Thyroid gland (tissue), 4 donors: ENCODE measurements around the gene TOM1L2.

Source experiments
- POLR2A ChIP-seq, 2 donors: fragments of 450-650 bp; IDR thresholded peaks; one replicate each; pipeline ENCODE4 v1.6.1; 2017; ENCODE audit warnings: antibody characterized with exemption in 2 of 2, mild to moderate bottlenecking in 2 of 2, moderate library complexity in 1 of 2
- TF ChIP-seq, protein P1 (sequence below), 6 experiments: fragments of 200-600 bp in 3 of 6; fragments of 450-650 bp in 3 of 6; sonication (generic) in 3 of 6; IDR thresholded peaks; one replicate each; pipeline ENCODE4 v1.5.1; 2016 to 2019; ENCODE audit warnings: antibody characterized with exemption in 6 of 6, mild to moderate bottlenecking in 2 of 6, inconsistent platforms in 1 of 6, moderate library complexity in 1 of 6

DNA sequence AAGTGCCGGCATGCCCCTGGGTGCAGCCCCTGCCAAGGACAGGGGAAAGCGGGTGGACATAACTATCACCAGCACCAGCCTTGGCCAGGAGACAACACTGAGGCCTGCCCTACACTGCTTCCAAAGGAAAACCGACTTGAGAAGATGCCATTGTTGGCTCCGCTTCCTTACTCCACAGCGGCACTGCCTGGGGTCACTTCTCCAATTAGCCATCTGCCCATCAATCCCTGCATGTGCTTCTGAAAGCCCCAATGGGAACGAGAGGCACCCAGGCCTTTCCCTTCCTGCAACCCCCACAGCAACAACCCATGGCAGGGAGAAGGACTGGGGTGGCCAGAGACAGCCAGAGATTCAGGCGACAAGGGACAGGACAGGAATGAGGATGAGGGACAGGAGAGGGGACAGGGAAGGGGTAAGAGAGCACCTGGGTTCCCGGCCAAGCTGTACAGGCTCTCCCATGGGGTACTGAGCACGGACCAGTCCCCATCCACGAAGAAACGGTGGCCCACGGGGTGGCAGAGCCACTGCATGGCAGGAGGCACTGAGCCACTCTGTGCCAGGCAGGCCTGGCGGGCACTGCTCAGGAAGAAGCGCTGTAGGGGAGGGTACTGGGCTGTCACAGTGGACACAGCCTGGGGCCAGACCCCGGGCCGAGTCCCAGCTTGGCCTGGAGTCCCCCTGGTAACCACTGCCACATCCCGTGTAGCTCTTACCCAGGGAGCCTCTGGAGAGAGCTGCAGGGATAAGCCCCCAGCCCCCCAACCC lies 156.6 kb downstream of the TOM1L2 start:
- TF ChIP-seq, protein P1, sequence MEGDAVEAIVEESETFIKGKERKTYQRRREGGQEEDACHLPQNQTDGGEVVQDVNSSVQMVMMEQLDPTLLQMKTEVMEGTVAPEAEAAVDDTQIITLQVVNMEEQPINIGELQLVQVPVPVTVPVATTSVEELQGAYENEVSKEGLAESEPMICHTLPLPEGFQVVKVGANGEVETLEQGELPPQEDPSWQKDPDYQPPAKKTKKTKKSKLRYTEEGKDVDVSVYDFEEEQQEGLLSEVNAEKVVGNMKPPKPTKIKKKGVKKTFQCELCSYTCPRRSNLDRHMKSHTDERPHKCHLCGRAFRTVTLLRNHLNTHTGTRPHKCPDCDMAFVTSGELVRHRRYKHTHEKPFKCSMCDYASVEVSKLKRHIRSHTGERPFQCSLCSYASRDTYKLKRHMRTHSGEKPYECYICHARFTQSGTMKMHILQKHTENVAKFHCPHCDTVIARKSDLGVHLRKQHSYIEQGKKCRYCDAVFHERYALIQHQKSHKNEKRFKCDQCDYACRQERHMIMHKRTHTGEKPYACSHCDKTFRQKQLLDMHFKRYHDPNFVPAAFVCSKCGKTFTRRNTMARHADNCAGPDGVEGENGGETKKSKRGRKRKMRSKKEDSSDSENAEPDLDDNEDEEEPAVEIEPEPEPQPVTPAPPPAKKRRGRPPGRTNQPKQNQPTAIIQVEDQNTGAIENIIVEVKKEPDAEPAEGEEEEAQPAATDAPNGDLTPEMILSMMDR (IDR thresholded peaks at IDR 0.05) = no peak
- TF ChIP-seq POLR2A (IDR thresholded peaks at IDR 0.05) = no peak
